ENCODE data around the gene SMYD3.

GRCh38 chr1:245908543-245908942 is 598.5 kb downstream of the SMYD3 start:
- TF ChIP-seq, protein P1, sequence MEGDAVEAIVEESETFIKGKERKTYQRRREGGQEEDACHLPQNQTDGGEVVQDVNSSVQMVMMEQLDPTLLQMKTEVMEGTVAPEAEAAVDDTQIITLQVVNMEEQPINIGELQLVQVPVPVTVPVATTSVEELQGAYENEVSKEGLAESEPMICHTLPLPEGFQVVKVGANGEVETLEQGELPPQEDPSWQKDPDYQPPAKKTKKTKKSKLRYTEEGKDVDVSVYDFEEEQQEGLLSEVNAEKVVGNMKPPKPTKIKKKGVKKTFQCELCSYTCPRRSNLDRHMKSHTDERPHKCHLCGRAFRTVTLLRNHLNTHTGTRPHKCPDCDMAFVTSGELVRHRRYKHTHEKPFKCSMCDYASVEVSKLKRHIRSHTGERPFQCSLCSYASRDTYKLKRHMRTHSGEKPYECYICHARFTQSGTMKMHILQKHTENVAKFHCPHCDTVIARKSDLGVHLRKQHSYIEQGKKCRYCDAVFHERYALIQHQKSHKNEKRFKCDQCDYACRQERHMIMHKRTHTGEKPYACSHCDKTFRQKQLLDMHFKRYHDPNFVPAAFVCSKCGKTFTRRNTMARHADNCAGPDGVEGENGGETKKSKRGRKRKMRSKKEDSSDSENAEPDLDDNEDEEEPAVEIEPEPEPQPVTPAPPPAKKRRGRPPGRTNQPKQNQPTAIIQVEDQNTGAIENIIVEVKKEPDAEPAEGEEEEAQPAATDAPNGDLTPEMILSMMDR (IDR thresholded peaks at IDR 0.05): no peak
- TF ChIP-seq POLR2A (IDR thresholded peaks at IDR 0.05): no peak
